GM18526 (cell line): ENCODE data around the gene ANKRD34B.

ENCODE experiments used
- POLR2A ChIP-seq: IDR thresholded peaks from 3 replicates; pipeline ENCODE4 v1.6.1; 2011; ENCODE audit not compliant: insufficient read length; ENCODE audit errors: extremely low read depth

The ANKRD34B gene

DNA sequence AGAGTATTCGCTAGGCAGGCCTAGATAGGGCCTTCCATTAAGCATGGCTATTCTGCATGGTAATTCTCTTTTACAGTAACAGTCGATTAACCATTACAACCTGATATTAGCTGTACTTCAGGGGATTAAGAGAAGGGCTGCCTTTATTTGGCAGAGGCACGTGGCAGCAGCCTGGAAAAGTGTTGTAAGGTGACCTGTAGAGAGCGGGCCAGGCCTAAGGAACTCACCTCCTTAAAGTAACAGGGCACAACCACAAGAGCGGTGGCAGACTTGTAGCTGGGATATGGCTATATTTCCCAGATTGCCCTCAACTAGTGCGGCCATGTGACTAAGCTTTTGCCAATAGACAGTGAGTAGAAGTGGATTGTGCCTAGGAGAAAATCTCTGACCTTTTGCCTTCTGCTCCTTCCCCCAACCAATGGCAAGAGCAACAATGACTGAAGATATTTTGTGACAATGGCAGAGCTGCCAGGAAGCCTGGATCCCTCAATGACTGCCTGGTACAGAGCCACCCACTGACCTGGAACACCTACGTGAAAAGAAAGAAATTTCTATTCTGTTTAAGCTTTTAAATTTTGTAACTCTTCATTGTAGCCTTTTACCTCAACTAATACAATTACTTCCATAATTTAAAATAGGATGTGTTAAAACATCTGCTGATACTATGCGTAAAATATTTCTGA, 18.9 kb upstream of the ANKRD34B start:
- no peak for TF ChIP-seq POLR2A

- TF ChIP-seq POLR2A: no peak
Measured at GRCh38 chr5:80584770-80585169, 14.7 kb upstream of the ANKRD34B start.

DNA sequence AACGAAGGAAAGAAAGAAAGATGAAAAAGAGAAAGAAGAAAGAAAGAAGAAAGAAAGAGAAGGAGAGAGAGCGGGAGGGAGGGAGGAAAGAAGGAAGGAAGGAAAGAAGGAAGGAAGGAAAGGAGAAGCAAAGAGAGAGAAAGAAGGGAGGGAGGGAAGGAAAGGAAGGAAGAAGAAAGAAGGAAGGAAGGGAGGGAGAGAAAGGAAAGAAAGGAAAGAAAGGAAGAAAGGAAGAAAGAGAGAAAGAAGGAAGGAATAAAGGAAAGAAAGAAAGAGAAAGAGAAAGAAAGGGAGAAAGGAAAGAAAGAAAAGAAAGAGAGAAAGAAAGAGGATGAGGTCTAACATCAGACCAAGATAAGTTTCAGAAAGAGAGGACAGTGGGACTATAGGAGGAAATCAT, 9.0 kb upstream of the ANKRD34B start:
- no peak for TF ChIP-seq POLR2A

GRCh38 chr5:80577707-80578106, 7.6 kb upstream of the ANKRD34B start:
- TF ChIP-seq POLR2A: no peak

DNA sequence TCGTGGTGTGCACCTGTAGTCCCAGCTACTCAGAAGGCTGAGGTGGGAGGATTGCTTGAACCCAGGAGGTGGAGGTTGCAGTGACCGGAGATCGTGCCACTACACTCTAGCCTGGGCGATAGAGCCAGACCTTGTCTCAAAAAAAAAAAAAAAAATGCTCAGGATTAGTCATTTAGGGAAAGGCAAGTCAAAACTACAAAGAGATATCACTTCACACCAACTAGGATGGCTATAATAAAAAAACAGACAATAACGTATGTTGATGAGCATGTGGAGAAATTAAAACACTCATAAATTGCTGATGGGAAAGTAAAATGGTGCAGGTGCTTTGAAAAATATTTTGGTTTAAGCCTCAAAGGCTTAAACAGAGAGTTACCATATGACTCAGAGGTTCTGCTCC, 6.3 kb upstream of the ANKRD34B start:
- TF ChIP-seq POLR2A: no peak

GRCh38 chr5:80573062-80573461, 3.0 kb upstream of the ANKRD34B start:
- TF ChIP-seq POLR2A: no peak

DNA sequence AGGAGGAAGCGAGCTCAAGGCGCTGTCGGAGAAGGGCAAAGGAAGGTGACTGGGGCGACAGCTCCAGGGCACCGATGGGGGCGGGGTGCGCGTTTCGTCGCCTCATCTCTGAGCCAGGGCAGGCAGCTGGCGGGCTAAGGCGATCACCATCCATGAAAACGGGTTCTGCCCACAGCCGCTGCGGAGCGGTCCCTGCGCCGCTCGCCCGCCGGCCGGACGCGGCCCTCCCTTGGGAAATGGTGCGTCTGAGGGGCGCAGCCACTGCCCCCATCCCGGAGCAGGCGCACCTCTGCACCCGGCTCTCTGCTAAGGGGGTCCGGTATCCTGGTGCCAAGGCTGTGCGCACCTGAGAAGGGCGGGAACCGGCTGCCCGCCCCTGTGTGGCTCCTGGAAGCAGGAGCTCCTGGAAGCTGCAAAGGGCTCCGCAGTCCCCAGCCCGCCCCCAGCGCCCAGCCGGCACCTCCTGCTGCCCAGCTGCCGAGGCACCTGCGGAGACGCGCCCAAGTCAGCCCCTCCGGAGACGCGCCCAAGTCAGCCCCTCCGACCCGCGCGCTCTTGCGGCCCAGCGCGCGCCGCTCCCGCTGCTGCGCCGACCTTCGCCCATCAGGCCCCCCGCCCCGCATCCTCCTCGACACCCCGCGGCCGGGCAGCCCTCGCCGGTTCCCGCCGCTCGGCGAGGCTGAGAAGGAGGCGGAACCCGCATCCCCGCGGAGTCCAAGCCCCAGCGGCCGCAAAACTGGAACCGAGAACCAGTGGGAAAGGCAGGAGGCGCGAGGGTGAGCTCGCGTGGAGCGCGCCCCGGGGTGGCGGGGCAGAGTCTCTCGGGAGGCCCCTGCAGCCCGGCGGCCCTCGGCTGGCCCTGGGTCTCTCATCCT, 757 bp downstream of the ANKRD34B start:
- no peak for TF ChIP-seq POLR2A

GRCh38 chr5:80568251-80568650, 1.8 kb downstream of the ANKRD34B start:
- TF ChIP-seq POLR2A: no peak

DNA sequence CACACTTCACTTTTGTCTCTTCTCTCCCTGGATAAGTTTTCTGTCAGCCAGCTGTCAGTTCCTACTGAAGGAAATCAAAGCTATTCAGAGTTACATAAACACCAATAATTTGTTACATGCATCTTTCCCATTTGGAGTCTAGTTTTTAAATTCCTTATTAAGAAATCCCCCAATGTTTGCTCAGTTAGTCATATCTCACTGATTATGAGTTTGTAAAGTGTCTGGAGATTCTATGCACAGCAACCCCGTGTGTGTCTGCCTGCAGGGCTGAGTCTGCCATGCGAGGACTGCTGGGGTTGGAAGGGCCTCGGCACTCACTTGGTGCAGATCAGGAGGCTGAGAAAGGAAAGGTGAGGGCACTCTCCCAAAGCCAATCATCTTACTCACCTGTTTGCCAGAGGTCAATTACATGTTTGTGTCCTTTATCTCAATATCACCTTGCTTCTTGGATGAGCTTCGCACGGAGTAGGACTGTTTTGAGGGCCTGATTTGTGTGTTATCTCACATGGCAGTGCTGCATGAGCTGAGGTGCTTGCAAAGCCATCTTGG, 3.3 kb downstream of the ANKRD34B start:
- no peak for TF ChIP-seq POLR2A

- TF ChIP-seq POLR2A: no peak
Measured at GRCh38 chr5:80565330-80565729, 4.8 kb downstream of the ANKRD34B start.

GRCh38 chr5:80559244-80559643, 10.8 kb downstream of the ANKRD34B start:
- TF ChIP-seq POLR2A: no peak

- no peak for TF ChIP-seq POLR2A
Measured at GRCh38 chr5:80555099-80555498, 15.0 kb downstream of the ANKRD34B start.

DNA sequence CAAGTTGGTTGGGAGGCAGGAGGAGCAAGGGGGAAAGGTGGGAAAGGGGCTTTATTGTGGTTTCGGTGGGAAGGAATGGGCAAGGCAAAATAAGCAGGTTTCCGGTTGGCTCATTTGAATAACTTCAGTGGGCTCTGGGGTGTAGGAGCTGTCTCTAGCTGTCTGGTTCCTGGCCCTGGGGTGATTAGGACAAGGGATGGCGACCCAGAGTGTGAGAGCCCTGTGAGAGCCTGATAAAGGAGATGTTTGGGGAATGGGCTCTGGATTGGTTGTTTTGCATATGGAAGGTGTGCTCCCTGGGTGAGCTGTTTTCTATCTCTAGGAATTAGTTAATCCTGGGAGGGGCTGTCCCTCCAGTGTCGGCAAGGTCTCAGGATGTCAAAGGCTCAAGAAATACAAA, 15.4 kb downstream of the ANKRD34B start:
- no peak for TF ChIP-seq POLR2A

DNA sequence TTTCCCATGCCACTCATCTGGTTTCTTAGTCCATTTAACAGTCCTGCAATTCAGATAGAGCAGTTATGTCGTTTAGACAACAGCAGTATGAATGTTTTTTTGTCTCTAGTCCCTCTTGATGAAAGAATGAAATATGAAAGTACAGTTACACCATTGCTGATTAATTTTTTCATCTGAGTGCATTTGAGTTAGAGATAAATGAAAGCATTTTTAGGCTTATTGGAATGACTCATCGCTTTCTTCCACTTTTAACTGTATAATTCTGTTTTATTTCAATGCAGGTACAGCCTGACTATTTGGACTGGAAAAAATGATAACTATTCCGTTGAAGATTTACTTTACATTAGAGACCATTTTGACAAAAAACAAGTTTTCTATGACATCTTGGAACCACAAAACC, 28.7 kb downstream of the ANKRD34B start:
- TF ChIP-seq POLR2A: no peak

- TF ChIP-seq POLR2A: no peak
Measured at GRCh38 chr5:80540691-80541090, 29.4 kb downstream of the ANKRD34B start.

DNA sequence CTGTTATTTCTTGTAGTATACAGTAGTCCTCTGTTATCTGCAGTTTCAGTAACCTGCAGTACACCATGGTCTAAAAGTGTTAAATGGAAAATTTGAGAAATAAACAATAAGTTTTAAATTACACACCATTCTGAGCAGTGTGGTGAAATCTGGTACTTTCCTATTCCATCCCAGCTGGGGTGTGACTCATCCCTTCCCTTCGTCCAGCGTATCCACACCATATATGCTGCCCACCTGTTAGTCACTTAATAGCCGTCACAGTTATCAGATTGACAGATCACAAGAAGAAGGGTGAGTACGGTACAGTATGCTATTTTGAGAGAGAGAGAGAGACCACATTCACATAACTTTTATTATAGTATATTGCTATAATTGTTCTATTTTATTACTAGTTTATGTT, 53.3 kb downstream of the ANKRD34B start:
- no peak for TF ChIP-seq POLR2A
